BE2C (cell line): ENCODE measurements around the gene TRAT1.

Experiments used
- DNase-seq: peaks from one replicate; pipeline ENCODE4 v3.0.0-alpha.2; 2020
- H3K27me3 ChIP-seq: fragments of 250-450 bp; sonication (Bioruptor Pico); 2 replicates; pipeline ENCODE4 v1.5.1; 2020; ENCODE audit warnings: mild to moderate bottlenecking
- H3K36me3 ChIP-seq: fragments of 250-450 bp; sonication (Bioruptor Pico); 2 replicates; pipeline ENCODE4 v1.5.1; 2020; ENCODE audit warnings: mild to moderate bottlenecking
- H3K4me1 ChIP-seq: fragments of 250-450 bp; sonication (Bioruptor Pico); 2 replicates; pipeline ENCODE4 v1.5.1; 2020
- H3K4me3 ChIP-seq: 2 replicates; pipeline ENCODE4 v1.5.1; 2011; ENCODE audit warnings: low read depth, low read length
- H3K9me3 ChIP-seq: fragments of 250-450 bp; sonication (Bioruptor Pico); 2 replicates; pipeline ENCODE4 v1.5.1; 2020
- CTCF ChIP-seq: IDR thresholded peaks from 2 replicates; pipeline ENCODE4 v1.5.1; 2012; ENCODE audit warnings: mild to moderate bottlenecking, low read depth, low read length

The TRAT1 gene

GRCh38 chr3:108826309-108827187 is 4.0 kb downstream of the TRAT1 start:
- Histone ChIP-seq H3K36me3 (no peaks in the 10 kb centered on the region), H3K9me3 (no peaks in the 10 kb centered on the region), H3K4me1 (no peaks in the 10 kb centered on the region), H3K4me3 (no peak overlapping the region), H3K27me3 (no peaks in the 10 kb centered on the region; the same call in 1 of the 2 replicates)
- DNase-seq = no peak
- no peak for TF ChIP-seq CTCF

GRCh38 chr3:108830381-108830780 is 7.8 kb downstream of the TRAT1 start:
- H3K27me3 ChIP-seq = peaks cover 7% of the 10 kb centered on the region
- no peak for TF ChIP-seq CTCF

GRCh38 chr3:108830991-108831614 is 8.5 kb downstream of the TRAT1 start:
- H3K36me3 ChIP-seq = no peaks in the 10 kb centered on the region
- no peaks in the 10 kb centered on the region for H3K4me1 ChIP-seq
- H3K4me3 ChIP-seq = no peak overlapping the region
- TF ChIP-seq CTCF = no peak
- H3K9me3 ChIP-seq = no peaks in the 10 kb centered on the region
- no peak for DNase-seq
- H3K27me3 ChIP-seq = peaks cover 10% of the 10 kb centered on the region

More at GRCh38 chr3:108830381-108830780, 7.8 kb downstream of the TRAT1 start:
- DNase-seq = no peak
- H3K9me3 ChIP-seq = no peaks in the 10 kb centered on the region
- H3K36me3 ChIP-seq = no peaks in the 10 kb centered on the region
- no peak overlapping the region for H3K4me3 ChIP-seq
- H3K4me1 ChIP-seq = no peaks in the 10 kb centered on the region

GRCh38 chr3:108833611-108834010 is 11.0 kb downstream of the TRAT1 start:
- peaks cover 20% of the 10 kb centered on the region for H3K27me3 ChIP-seq
- no peak overlapping the region for H3K4me3 ChIP-seq
- no peaks in the 10 kb centered on the region for H3K36me3 ChIP-seq
- no peak for TF ChIP-seq CTCF
- no peaks in the 10 kb centered on the region for H3K4me1 ChIP-seq
- DNase-seq = no peak
- H3K9me3 ChIP-seq = no peaks in the 10 kb centered on the region

- H3K9me3 ChIP-seq = no peaks in the 10 kb centered on the region
- H3K27me3 ChIP-seq = peaks cover 20% of the 10 kb centered on the region
- H3K4me3 ChIP-seq = no peak overlapping the region
- H3K4me1 ChIP-seq = no peaks in the 10 kb centered on the region
- TF ChIP-seq CTCF = no peak
- no peak for DNase-seq
- H3K36me3 ChIP-seq = no peaks in the 10 kb centered on the region
Observed at GRCh38 chr3:108834551-108834950, 12.0 kb downstream of the TRAT1 start.

- Histone ChIP-seq H3K4me1 (no peaks in the 10 kb centered on the region), H3K4me3 (no peak overlapping the region), H3K36me3 (no peaks in the 10 kb centered on the region), H3K27me3 (peaks cover 20% of the 10 kb centered on the region), H3K9me3 (no peaks in the 10 kb centered on the region)
- DNase-seq = no peak
- TF ChIP-seq CTCF = no peak
Observed at GRCh38 chr3:108835101-108835500, 12.5 kb downstream of the TRAT1 start.
